Adipose tissue (tissue), 3 donors: ENCODE data around the gene VWA5B1. TPM values are rescaled to one million over a fixed set of nuclear protein-coding genes. Genes with fewer than 3 reads are reported as not detected.

ENCODE experiments used
- H3K27ac ChIP-seq: one replicate; pipeline ENCODE4 v1.5.1; 2013; ENCODE audit warnings: low read depth, low read length
- WGBS, 3 donors: extraction: QIAGEN DNeasy Blood & Tissue Kit; methylation state at CpG; one replicate each; pipeline ENCODE4 v1.1.7; 2013; 5-methylcytosine and 5-hydroxymethylcytosine counted together
- polyA plus RNA-seq, 3 donors: library from polyadenylated mRNA; stranded (reverse); fragments of 200-250 nt; gene quantifications; one replicate each; pipeline ENCODE4 v1.2.3, GENCODE V29; 2013
- donor health status: healthy with polysubstance abuse.
- donor health status: Bipolar disorder and iron deficiency.
- donor health status: healthy.

VWA5B1 gene
- polyA plus RNA-seq, 3 donors, result 0.07 TPM; not detected in 2

GRCh38 chr1:20339811-20340457 is 49.3 kb downstream of the VWA5B1 start:
- WGBS, 3 donors, result 63 to 66% (median 64%) methylated on average over 9 of the region's 9 CpGs
- no peak overlapping the region for H3K27ac ChIP-seq

- no peak overlapping the region for H3K27ac ChIP-seq
- 51 to 57% (median 55%) methylated on average over 17 of the region's 17 CpGs for WGBS, 3 donors
These were observed 51.8 kb downstream of the VWA5B1 start for GRCh38 chr1:20342294-20343148.

GRCh38 chr1:20343149-20343937 is 52.7 kb downstream of the VWA5B1 start:
- 6 to 8% (median 8%) methylated on average over 38 to 58 of the region's 59 CpGs for WGBS, 3 donors
- no peak overlapping the region for H3K27ac ChIP-seq

- H3K27ac ChIP-seq, result no peak overlapping the region
- WGBS, 3 donors, result 17 to 26% (median 21%) methylated on average over 10 of the region's 10 CpGs
These were observed 53.2 kb downstream of the VWA5B1 start for GRCh38 chr1:20343938-20344302.

- 55 to 59% (median 57%) methylated on average over 7 of the region's 7 CpGs for WGBS, 3 donors
- no peak overlapping the region for H3K27ac ChIP-seq
These were observed 54.1 kb downstream of the VWA5B1 start for GRCh38 chr1:20344738-20345137.

- 88 to 91% (median 89%) methylated on average over 13 of the region's 13 CpGs for WGBS, 3 donors
- H3K27ac ChIP-seq, result no peak overlapping the region
These were observed 54.7 kb downstream of the VWA5B1 start for GRCh38 chr1:20345419-20345818.

GRCh38 chr1:20346433-20346832 is 55.8 kb downstream of the VWA5B1 start:
- H3K27ac ChIP-seq, result no peak overlapping the region
- WGBS, 3 donors, result 68 to 89% (median 75%) methylated on average over 1 of the region's 1 CpG

- WGBS, 3 donors, result 81 to 93% (median 93%) methylated on average over 2 of the region's 2 CpGs
- no peak overlapping the region for H3K27ac ChIP-seq
These were observed 57.0 kb downstream of the VWA5B1 start for GRCh38 chr1:20347699-20348098.

- 83 to 89% (median 84%) methylated on average over 13 of the region's 13 CpGs for WGBS, 3 donors
- H3K27ac ChIP-seq, result no peak overlapping the region
These were observed 57.7 kb downstream of the VWA5B1 start for GRCh38 chr1:20348326-20348915.

- WGBS, 3 donors, result 86 to 95% (median 93%) methylated on average over 5 of the region's 5 CpGs
- no peak overlapping the region for H3K27ac ChIP-seq
These were observed 58.9 kb downstream of the VWA5B1 start for GRCh38 chr1:20349561-20349960.

- no peak overlapping the region for H3K27ac ChIP-seq
- WGBS, 3 donors, result 84 to 88% (median 85%) methylated on average over 12 of the region's 12 CpGs
These were observed 59.3 kb downstream of the VWA5B1 start for GRCh38 chr1:20349971-20350370.

GRCh38 chr1:20350421-20350820 is 59.7 kb downstream of the VWA5B1 start:
- WGBS, 3 donors, result 84 to 94% (median 91%) methylated on average over 7 of the region's 7 CpGs
- H3K27ac ChIP-seq, result no peak overlapping the region

- no peak overlapping the region for H3K27ac ChIP-seq
- 67 to 72% (median 72%) methylated on average over 9 of the region's 9 CpGs for WGBS, 3 donors
These were observed 61.4 kb downstream of the VWA5B1 start for GRCh38 chr1:20351911-20352701.

GRCh38 chr1:20353836-20354235 is 63.2 kb downstream of the VWA5B1 start:
- 88 to 92% (median 89%) methylated on average over 17 of the region's 17 CpGs for WGBS, 3 donors
- H3K27ac ChIP-seq, result no peak overlapping the region

- WGBS, 3 donors, result 90 to 95% (median 92%) methylated on average over 4 of the region's 4 CpGs
- no peak overlapping the region for H3K27ac ChIP-seq
These were observed 63.9 kb downstream of the VWA5B1 start for GRCh38 chr1:20354610-20355009.

GRCh38 chr1:20355101-20355827 is 64.6 kb downstream of the VWA5B1 start:
- 81 to 91% (median 82%) methylated on average over 13 to 14 of the region's 14 CpGs for WGBS, 3 donors
- no peak overlapping the region for H3K27ac ChIP-seq
